H9 (cell line): Measurements from ENCODE around the gene LAMB1. TPM values are rescaled to one million over a fixed set of nuclear protein-coding genes. Genes with fewer than 3 reads are reported as not detected.

ENCODE experiments used
- DNase-seq: peaks from one replicate; pipeline ENCODE4 v3.0.0-alpha.2; 2017
- H2AFZ ChIP-seq: one replicate; pipeline ENCODE4 v1.6.1; 2013; ENCODE audit warnings: mild to moderate bottlenecking, low read length, control low read depth, moderate library complexity
- H2AK5ac ChIP-seq: 2 replicates; pipeline ENCODE4 v1.6.1; 2013; ENCODE audit warnings: low read length, control low read depth, mixed read lengths; ENCODE audit not compliant: insufficient read length
- H2BK120ac ChIP-seq: one replicate; pipeline ENCODE4 v1.6.1; 2013; ENCODE audit warnings: low read depth, mild to moderate bottlenecking, low read length, control low read depth, inconsistent platforms; ENCODE audit not compliant: poor library complexity, severe bottlenecking
- H2BK12ac ChIP-seq: 2 replicates; pipeline ENCODE4 v1.6.1; 2013; ENCODE audit warnings: low read length, control low read depth, mixed read lengths, low read depth; ENCODE audit not compliant: insufficient read length
- H2BK15ac ChIP-seq: 2 replicates; pipeline ENCODE4 v1.6.1; 2013; ENCODE audit warnings: low read depth, low read length, control low read depth
- H2BK20ac ChIP-seq: one replicate; pipeline ENCODE4 v1.6.1; 2013; ENCODE audit warnings: low read depth, mild to moderate bottlenecking, low read length, control low read depth, inconsistent platforms; ENCODE audit not compliant: poor library complexity, severe bottlenecking
- H2BK5ac ChIP-seq: 2 replicates; pipeline ENCODE4 v1.6.1; 2013; ENCODE audit warnings: low read length, control low read depth, mixed read lengths; ENCODE audit not compliant: insufficient read length
- H3K14ac ChIP-seq: 2 replicates; pipeline ENCODE4 v1.6.1; 2013; ENCODE audit warnings: low read length, control low read depth; ENCODE audit not compliant: insufficient read depth
- H3K18ac ChIP-seq: 2 replicates; pipeline ENCODE4 v1.6.1; 2013; ENCODE audit warnings: low read depth, mild to moderate bottlenecking, mixed read lengths, low read length, control low read depth; ENCODE audit not compliant: insufficient read length
- H3K23ac ChIP-seq: 2 replicates; pipeline ENCODE4 v1.6.1; 2013; ENCODE audit warnings: low read length, control low read depth, mixed read lengths, low read depth; ENCODE audit not compliant: insufficient read length
- H3K23me2 ChIP-seq: 2 replicates; pipeline ENCODE4 v1.6.1; 2013; ENCODE audit warnings: low read depth, mild to moderate bottlenecking, mixed read lengths, low read length, control low read depth; ENCODE audit not compliant: insufficient read length, poor library complexity, severe bottlenecking
- H3K27ac ChIP-seq: 2 replicates; pipeline ENCODE4 v1.5.1; 2013; ENCODE audit warnings: low read length, control low read depth, mixed read lengths, low read depth; ENCODE audit not compliant: insufficient read length
- H3K27me3 ChIP-seq: 2 replicates; pipeline ENCODE4 v1.6.1; 2013; ENCODE audit warnings: low read length, control low read depth, inconsistent platforms; ENCODE audit not compliant: insufficient read depth
- H3K4ac ChIP-seq: 2 replicates; pipeline ENCODE4 v1.6.1; 2013; ENCODE audit warnings: low read depth, mild to moderate bottlenecking, control low read depth, inconsistent platforms, low read length, moderate library complexity
- H3K4me1 ChIP-seq: 2 replicates; pipeline ENCODE4 v1.6.1; 2013; ENCODE audit warnings: low read length, control low read depth, inconsistent platforms; ENCODE audit not compliant: insufficient read depth
- H3K4me2 ChIP-seq: 2 replicates; pipeline ENCODE4 v1.6.1; 2013; ENCODE audit warnings: low read length, control low read depth, mixed read lengths; ENCODE audit not compliant: insufficient read length, insufficient read depth
- H3K56ac ChIP-seq: 2 replicates; pipeline ENCODE4 v1.6.1; 2013; ENCODE audit warnings: low read depth, mild to moderate bottlenecking, mixed read lengths, low read length, control low read depth; ENCODE audit not compliant: insufficient read length
- H3K79me1 ChIP-seq: 2 replicates; pipeline ENCODE4 v1.6.1; 2013; ENCODE audit warnings: low read depth, mild to moderate bottlenecking, moderate library complexity, low read length, control low read depth, inconsistent platforms; ENCODE audit not compliant: insufficient read depth, poor library complexity, severe bottlenecking
- H3K79me2 ChIP-seq: 2 replicates; pipeline ENCODE4 v1.6.1; 2013; ENCODE audit warnings: low read length, control low read depth, inconsistent platforms; ENCODE audit not compliant: insufficient read depth
- H3K9ac ChIP-seq: 2 replicates; pipeline ENCODE4 v1.6.1; 2013; ENCODE audit warnings: low read length, control low read depth, mixed read lengths; ENCODE audit not compliant: insufficient read length; ENCODE audit errors: extremely low read depth
- H3K9me3 ChIP-seq: one replicate; pipeline ENCODE4 v1.6.1; 2013; ENCODE audit warnings: low read depth, low read length, inconsistent platforms; ENCODE audit not compliant: control insufficient read depth
- H3T11ph ChIP-seq: one replicate; pipeline ENCODE4 v1.6.1; 2013; ENCODE audit warnings: mild to moderate bottlenecking, low read length, control low read depth, inconsistent platforms
- H4K20me1 ChIP-seq: one replicate; pipeline ENCODE4 v1.6.1; 2013; ENCODE audit not compliant: control insufficient read depth, insufficient read length, insufficient read depth
- H4K5ac ChIP-seq: 2 replicates; pipeline ENCODE4 v1.6.1; 2013; ENCODE audit warnings: low read depth, mild to moderate bottlenecking, mixed read lengths, low read length, control low read depth; ENCODE audit not compliant: insufficient read length
- H4K8ac ChIP-seq: replicated peaks from 2 replicates; pipeline ENCODE4 v1.6.1; 2013; ENCODE audit warnings: low read length, control low read depth, mixed read lengths, low read depth; ENCODE audit not compliant: insufficient read length
- H4K91ac ChIP-seq: 2 replicates; pipeline ENCODE4 v1.6.1; 2013; ENCODE audit warnings: low read depth, mild to moderate bottlenecking, moderate library complexity, mixed read lengths, low read length, control low read depth; ENCODE audit not compliant: insufficient read length
- H3K27ac Mint-ChIP-seq, 3 experiments: 2 replicates in 2 of 3; 3 replicates in 1 of 3; pipeline ENCODE4 v1.8.0; 2020 to 2021; ENCODE audit warnings: mixed read lengths in 3 of 3, mild to moderate bottlenecking in 1 of 3, moderate library complexity in 1 of 3
- H3K27me3 Mint-ChIP-seq: 2 replicates; pipeline ENCODE4 v1.8.0; 2021; ENCODE audit warnings: low read depth, mild to moderate bottlenecking, moderate library complexity, mixed read lengths
- H3K36me3 Mint-ChIP-seq, 3 experiments: 2 replicates in 2 of 3; 3 replicates in 1 of 3; pipeline ENCODE4 v1.8.0; 2020 to 2021; ENCODE audit warnings: low read depth in 3 of 3, mixed read lengths in 3 of 3; ENCODE audit not compliant: insufficient read depth in 1 of 3
- H3K4me1 Mint-ChIP-seq, 2 experiments: 2 replicates each; pipeline ENCODE4 v1.8.0; 2020; ENCODE audit warnings: mixed read lengths in 2 of 2
- H3K4me3 Mint-ChIP-seq, 2 experiments: 2 replicates in 1 of 2; 3 replicates in 1 of 2; pipeline ENCODE4 v1.8.0; 2020 to 2021; ENCODE audit warnings: mild to moderate bottlenecking in 2 of 2, mixed read lengths in 2 of 2, moderate library complexity in 1 of 2
- H3K9me3 Mint-ChIP-seq, 2 experiments: 2 replicates in 1 of 2; 3 replicates in 1 of 2; pipeline ENCODE4 v1.8.0; 2020; ENCODE audit warnings: mild to moderate bottlenecking in 2 of 2, mixed read lengths in 2 of 2, moderate library complexity in 1 of 2
- CTCF ChIP-seq: fragments of 200-600 bp; sonication (generic); conservative IDR thresholded peaks from 3 replicates; pipeline ENCODE4 v1.8.0; 2021; ENCODE audit warnings: antibody characterized with exemption, mild to moderate bottlenecking
- WGBS: extraction: QIAGEN DNeasy Blood & Tissue Kit; methylation state at CpG from one replicate; pipeline ENCODE4 v1.1.7; 2013; ENCODE audit warnings: missing lambda C conversion rate, low lambda C conversion rate, mixed read lengths; ENCODE audit not compliant: insufficient read length; ENCODE audit errors: extremely low coverage; 5-methylcytosine and 5-hydroxymethylcytosine counted together
- total RNA-seq: library from RNA; stranded (reverse); gene quantifications from 2 replicates; pipeline ENCODE4 v1.2.1, GENCODE V29; 2021

Gene LAMB1
- total RNA-seq, 1 experiment from 2014 or later = 75.8 TPM

DNA sequence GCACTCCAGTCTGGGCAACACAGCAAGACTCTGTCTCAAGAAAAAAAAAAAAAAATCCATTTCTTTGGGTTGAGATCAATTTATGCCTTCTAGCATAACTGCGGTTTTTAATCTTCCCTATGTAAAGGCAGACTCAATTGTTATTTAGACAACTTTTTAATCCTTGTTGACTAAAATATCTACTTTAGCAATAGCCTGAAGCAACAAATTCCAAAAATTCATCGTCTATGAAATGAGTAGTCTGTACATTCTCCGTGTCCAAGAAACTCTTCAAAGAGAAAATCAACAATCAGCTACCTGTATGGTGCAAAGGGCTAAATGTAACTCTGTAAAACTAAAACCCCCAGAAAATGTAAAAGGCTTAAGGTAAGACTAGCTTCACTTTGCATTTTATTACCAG, 22.8 kb downstream of the LAMB1 start:
- Histone ChIP-seq H2BK15ac (no peak overlapping the region), H3K23ac (no peak overlapping the region), H3K27ac (no peak overlapping the region), H2BK20ac (no peak overlapping the region), H3K4me1 (peaks cover 6% of the 10 kb centered on the region; the same call in 1 of the 2 replicates), H3K79me1 (no peaks in the 10 kb centered on the region), H2AK5ac (no peak overlapping the region), H3K18ac (no peak overlapping the region), H3T11ph (no peak overlapping the region), H3K4me2 (no peak overlapping the region), H4K91ac (no peak overlapping the region), H3K79me2 (no peaks in the 10 kb centered on the region), H2BK120ac (no peak overlapping the region), H3K9ac (no peak overlapping the region), H2BK5ac (no peak overlapping the region), H4K5ac (no peak overlapping the region), H3K23me2 (no peaks in the 10 kb centered on the region), H3K9me3 (no peaks in the 10 kb centered on the region), H3K14ac (no peak overlapping the region), H3K4ac (no peak overlapping the region), H2BK12ac (no peak overlapping the region), H4K20me1 (no peaks in the 10 kb centered on the region), H4K8ac (no peak overlapping the region), H3K27me3 (no peaks in the 10 kb centered on the region), H3K56ac (no peak overlapping the region), H2AFZ (no peak overlapping the region)
- TF ChIP-seq CTCF = no peak
- peaks cover 14 to 64% (median 44%) of the 10 kb centered on the region in 3 experiments for H3K36me3 Mint-ChIP-seq
- no peak overlapping the region for H3K27ac Mint-ChIP-seq
- no peak for DNase-seq
- H3K27me3 Mint-ChIP-seq = no peaks in the 10 kb centered on the region
- no peaks in the 10 kb centered on the region for H3K9me3 Mint-ChIP-seq
- H3K4me3 Mint-ChIP-seq = no peak overlapping the region
- no CpG with 5 or more reads among the region's 3 CpGs for WGBS
- H3K4me1 Mint-ChIP-seq = peaks cover 24 to 27% of the 10 kb centered on the region in 2 experiments
